Hepatocyte (in vitro differentiated cells): ENCODE results near the gene PLEKHG3.

ENCODE experiments used
- EZH2 ChIP-seq: fragments of 200-600 bp; sonication (generic); IDR thresholded peaks from 2 replicates; pipeline ENCODE4 v1.6.1; 2016; ENCODE audit warnings: antibody characterized with exemption, mild to moderate bottlenecking, borderline replicate concordance
- EZH2phosphoT487 ChIP-seq: fragments of 200-600 bp; sonication (generic); IDR thresholded peaks from one replicate; pipeline ENCODE4 v1.6.1; 2018; ENCODE audit warnings: antibody characterized with exemption, mild to moderate bottlenecking, low read depth, moderate library complexity; ENCODE audit not compliant: unreplicated experiment, severe bottlenecking
- TF ChIP-seq, protein P1 (sequence below): fragments of 200-600 bp; sonication (generic); IDR thresholded peaks from 2 replicates; pipeline ENCODE4 v1.5.1; 2016; ENCODE audit warnings: antibody characterized with exemption, mild to moderate bottlenecking; ENCODE audit not compliant: poor library complexity

DNA sequence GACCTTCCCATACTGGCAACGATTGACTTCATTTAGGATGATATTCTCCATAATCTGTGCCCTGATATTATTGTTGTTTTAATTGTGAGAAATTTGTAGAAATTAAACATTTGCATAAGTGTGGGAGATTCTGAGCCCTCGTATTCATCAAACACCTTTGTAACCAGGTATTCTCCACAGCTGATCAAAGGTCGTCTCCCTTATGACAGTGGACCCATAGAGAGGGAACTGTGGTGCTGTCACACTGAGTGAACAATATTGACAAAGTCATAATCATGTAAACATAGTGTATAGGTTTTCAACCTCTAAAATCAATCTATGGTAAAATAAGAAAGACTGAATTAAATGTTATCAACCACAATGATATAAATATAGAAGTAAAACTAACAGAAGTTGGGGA lies 14.9 kb upstream of the PLEKHG3 start:
- TF ChIP-seq, protein P1, sequence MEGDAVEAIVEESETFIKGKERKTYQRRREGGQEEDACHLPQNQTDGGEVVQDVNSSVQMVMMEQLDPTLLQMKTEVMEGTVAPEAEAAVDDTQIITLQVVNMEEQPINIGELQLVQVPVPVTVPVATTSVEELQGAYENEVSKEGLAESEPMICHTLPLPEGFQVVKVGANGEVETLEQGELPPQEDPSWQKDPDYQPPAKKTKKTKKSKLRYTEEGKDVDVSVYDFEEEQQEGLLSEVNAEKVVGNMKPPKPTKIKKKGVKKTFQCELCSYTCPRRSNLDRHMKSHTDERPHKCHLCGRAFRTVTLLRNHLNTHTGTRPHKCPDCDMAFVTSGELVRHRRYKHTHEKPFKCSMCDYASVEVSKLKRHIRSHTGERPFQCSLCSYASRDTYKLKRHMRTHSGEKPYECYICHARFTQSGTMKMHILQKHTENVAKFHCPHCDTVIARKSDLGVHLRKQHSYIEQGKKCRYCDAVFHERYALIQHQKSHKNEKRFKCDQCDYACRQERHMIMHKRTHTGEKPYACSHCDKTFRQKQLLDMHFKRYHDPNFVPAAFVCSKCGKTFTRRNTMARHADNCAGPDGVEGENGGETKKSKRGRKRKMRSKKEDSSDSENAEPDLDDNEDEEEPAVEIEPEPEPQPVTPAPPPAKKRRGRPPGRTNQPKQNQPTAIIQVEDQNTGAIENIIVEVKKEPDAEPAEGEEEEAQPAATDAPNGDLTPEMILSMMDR, result no peak
- no peak for TF ChIP-seq EZH2
- TF ChIP-seq EZH2phosphoT487, result no peak
